Measurements from ENCODE around the gene TRIML1.
"Not testable (repeated sequence)": the region's sequence is repeated elsewhere in the genome, so short reads cannot be mapped to it uniquely, and the experiment has no call there.

Gene TRIML1

GRCh38 chr4:188147776-188148175, 8.5 kb downstream of the TRIML1 start:
- no peak for DNase-seq (ENCODE audit: low read depth, low spot score)

- DNase-seq (ENCODE audit: low read depth, low spot score): no peak
Measured at GRCh38 chr4:188154668-188155405, 15.6 kb downstream of the TRIML1 start.

- DNase-seq (ENCODE audit: low read depth, low spot score): no peak
Measured at GRCh38 chr4:188158336-188158735, 19.1 kb downstream of the TRIML1 start.

GRCh38 chr4:188159513-188160226, 20.4 kb downstream of the TRIML1 start:
- not testable (repeated sequence) for DNase-seq (ENCODE audit: low read depth, low spot score)

- DNase-seq (ENCODE audit: low read depth, low spot score): no peak
Measured at GRCh38 chr4:188160406-188160805, 21.2 kb downstream of the TRIML1 start.

- no peak for DNase-seq (ENCODE audit: low read depth, low spot score)
Measured at GRCh38 chr4:188161167-188161566, 21.9 kb downstream of the TRIML1 start.

- no peak for DNase-seq (ENCODE audit: low read depth, low spot score)
Measured at GRCh38 chr4:188162698-188163097, 23.5 kb downstream of the TRIML1 start.

GRCh38 chr4:188168726-188169373, 29.6 kb downstream of the TRIML1 start:
- no peak for DNase-seq (ENCODE audit: low read depth, low spot score)

- DNase-seq (ENCODE audit: low read depth, low spot score): no peak
Measured at GRCh38 chr4:188171551-188171950, 32.3 kb downstream of the TRIML1 start.

GRCh38 chr4:188175288-188175687, 36.0 kb downstream of the TRIML1 start:
- no peak for DNase-seq (ENCODE audit: low read depth, low spot score)

- DNase-seq (ENCODE audit: low read depth, low spot score): no peak
Measured at GRCh38 chr4:188177997-188178675, 38.9 kb downstream of the TRIML1 start.

- no peak for DNase-seq (ENCODE audit: low read depth, low spot score)
Measured at GRCh38 chr4:188178806-188179205, 39.6 kb downstream of the TRIML1 start.

- no peak for DNase-seq (ENCODE audit: low read depth, low spot score)
Measured at GRCh38 chr4:188187106-188187505, 47.9 kb downstream of the TRIML1 start.

- DNase-seq (ENCODE audit: low read depth, low spot score): no peak
Measured at GRCh38 chr4:188190461-188190860, 51.2 kb downstream of the TRIML1 start.

- no peak for DNase-seq (ENCODE audit: low read depth, low spot score)
Measured at GRCh38 chr4:188194421-188194820, 55.2 kb downstream of the TRIML1 start.

- no peak for DNase-seq (ENCODE audit: low read depth, low spot score)
Measured at GRCh38 chr4:188195389-188195985, 56.2 kb downstream of the TRIML1 start.

- no peak for DNase-seq (ENCODE audit: low read depth, low spot score)
Measured at GRCh38 chr4:188196134-188196735, 57.0 kb downstream of the TRIML1 start.

All from smooth muscle cell of the brain vasculature (primary cell).